ENCODE results near the gene PDIA3.
"Not testable (repeated sequence)": the region's sequence is repeated elsewhere in the genome, so short reads cannot be mapped to it uniquely, and the experiment has no call there.

- TF ChIP-seq POLR2AphosphoS5 (IDR thresholded peaks at IDR 0.05; ENCODE audit: low read depth); GABPA (IDR thresholded peaks at IDR 0.05; ENCODE audit: low read depth); CTCF (IDR thresholded peaks at IDR 0.05; ENCODE audit: insufficient read depth, low read length); REST (IDR thresholded peaks at IDR 0.05; ENCODE audit: insufficient replicate concordance, low read depth): not testable (repeated sequence)
Measured at GRCh38 chr15:43815064-43815463, 68.8 kb downstream of the PDIA3 start.

Data from HL-60 (cell line).